ENCODE results near the gene EXOC3L1. TPM values are rescaled to one million over a fixed set of nuclear protein-coding genes. Genes with fewer than 3 reads are reported as not detected.

EXOC3L1 gene
- total and polyA plus RNA-seq, 2 of the 4 experiments (the other 2 are of a cell fraction) = not detected

GRCh38 chr16:67163999-67164558 lies 25.9 kb downstream of the EXOC3L1 start:
- Histone ChIP-seq H2BK5ac (ENCODE audit: low read depth, low read length, poor library complexity, severe bottlenecking) (no peak overlapping the region), H4K5ac (ENCODE audit: low read depth, low read length) (no peak overlapping the region; the same call in 1 of the 2 replicates), H3K4me3 (ENCODE audit: insufficient read depth, low read depth, low read length) (no peak overlapping the region), H2AFZ (replicated peaks; ENCODE audit: low read length, poor library complexity) (peak overlapping the region; percentile 83), H2BK120ac (ENCODE audit: low read depth, low read length) (no peak overlapping the region), H3K23ac (ENCODE audit: low read depth, low read length) (no peak overlapping the region), H3K4ac (ENCODE audit: low read depth, low read length) (no peak overlapping the region), H3K27ac (ENCODE audit: insufficient read depth, low read length) (no peak overlapping the region), H3K9me3 (ENCODE audit: control insufficient read depth, insufficient read depth, low read length) (no peaks in the 10 kb centered on the region), H3K4me1 (ENCODE audit: control insufficient read depth, insufficient read depth, low read length) (peaks cover 19% of the 10 kb centered on the region), H4K91ac (ENCODE audit: insufficient read depth, low read depth, low read length) (no peak overlapping the region), H3K79me1 (ENCODE audit: low read depth in 1 of 2, low read length in 2 of 2) (peaks cover 0 to 19% of the 10 kb centered on the region in 2 experiments; a peak in 2 of 4 replicates), H3K18ac (ENCODE audit: low read depth, low read length) (no peak overlapping the region), H2AK5ac (ENCODE audit: low read depth, low read length) (no peak overlapping the region), H3K56ac (ENCODE audit: extremely low read depth, insufficient read depth, low read length) (no peak overlapping the region), H3K36me3 (ENCODE audit: control insufficient read depth, insufficient read depth, low read length) (peaks cover 3% of the 10 kb centered on the region; the same call in 1 of the 2 replicates), H2AK9ac (replicated peaks; ENCODE audit: low read depth, low read length, poor library complexity) (peak overlapping the region; percentile 11), H3K9ac (ENCODE audit: low read depth, low read length) (no peak overlapping the region), H3K4me2 (ENCODE audit: low read depth, low read length) (peak overlapping the region; percentile 9; the same call in 1 of the 2 replicates), H2BK20ac (ENCODE audit: low read depth, low read length) (no peak overlapping the region), H3K9me1 (ENCODE audit: insufficient read depth, low read length) (0 out of 2 replicates have a peak, but pooled peaks cover 2% of the 10 kb centered on the region), H3K27me3 (ENCODE audit: control insufficient read depth, insufficient read depth, low read length) (peaks cover 24% of the 10 kb centered on the region; the same call in 1 of the 2 replicates), H3K14ac (replicated peaks; ENCODE audit: low read depth, low read length) (no peak overlapping the region), H4K8ac (ENCODE audit: low read depth in 2 of 2, low read length in 2 of 2) (no peak overlapping the region), H2BK15ac (ENCODE audit: low read depth, low read length) (no peak overlapping the region), H4K20me1 (ENCODE audit: insufficient read depth, low read length) (no peaks in the 10 kb centered on the region)
- CTCF ChIA-PET = interaction anchor here (0.9 kb wide), 1 partner anchor 9 kb away, joined by 3 read pairs; no protein-coding TSS in a partner anchor
- BruUV-seq (replicated peaks) = no TSS peak
- in situ Hi-C loops (cut with MboI; ENCODE audit: low sequenced_read_pairs) = no loop called here
- no peak for TF ChIP-seq USF2 (IDR thresholded peaks at IDR 0.05; ENCODE audit: low read depth, low read length)
- no peak for TF ChIP-seq BHLHE40 (IDR thresholded peaks at IDR 0.05; ENCODE audit: low read depth, low read length)
- no peak for TF ChIP-seq FOS (IDR thresholded peaks at IDR 0.05; ENCODE audit: low read depth, low read length)
- no peak for TF ChIP-seq CHD1 (IDR thresholded peaks at IDR 0.05; ENCODE audit: low read depth, low read length)
- no peak for TF ChIP-seq POLR2A (IDR thresholded peaks at IDR 0.05; ENCODE audit: low read depth, low read length)
- no peak for TF ChIP-seq SMC3 (IDR thresholded peaks at IDR 0.05; ENCODE audit: low read depth, low read length)
- no peak for TF ChIP-seq MAZ (IDR thresholded peaks at IDR 0.05; ENCODE audit: borderline replicate concordance, low read depth, low read length)
- TF ChIP-seq NFE2L2 (IDR thresholded peaks at IDR 0.05; ENCODE audit: low read depth, low read length) = no peak
- TF ChIP-seq RCOR1 (IDR thresholded peaks at IDR 0.05; ENCODE audit: insufficient replicate concordance, low read length) = no peak
- TF ChIP-seq ELK1 (IDR thresholded peaks at IDR 0.05; ENCODE audit: borderline replicate concordance, low read depth, low read length) = no peak
- no peak for TF ChIP-seq CTCF (conservative IDR thresholded peaks at IDR 0.05; ENCODE audit: low read depth, low read length)
- no peak for TF ChIP-seq MXI1 (IDR thresholded peaks at IDR 0.05; ENCODE audit: borderline replicate concordance, low read depth, low read length)
- TF ChIP-seq RFX5 (IDR thresholded peaks at IDR 0.05; ENCODE audit: low read depth, low read length) = no peak
- no peak for TF ChIP-seq CEBPB (IDR thresholded peaks at IDR 0.05; ENCODE audit: low read depth, low read length)
- TF ChIP-seq MAFK (IDR thresholded peaks at IDR 0.05; ENCODE audit: low read depth, low read length) = no peak
- POLR2A ChIA-PET (ENCODE audit: unreplicated experiment) = no interaction called here
- dilution Hi-C loops (cut with HindIII; ENCODE audit: low sequenced_read_pairs, unreplicated experiment) = no loop called here
- WGBS, 2 experiments (ENCODE audit: extremely low coverage in 2 of 2, insufficient read length in 1 of 2) = 13% methylated on average over 14 of the region's 34 CpGs; no CpG with 5 or more reads in 1 of the 2 experiments
- DNase-seq (no peak), ATAC-seq (ENCODE audit: low read depth) (peak; percentile 3; the same call in 1 of the 2 replicates)
- intact Hi-C loops (cut with micrococcal nuclease) = no loop called here
